ENCODE data around the gene CR2.

Gene CR2

GRCh38 chr1:207462535-207462934, 8.4 kb downstream of the CR2 start:
- DNase-seq (ENCODE audit: low read depth), result no peak
- TF ChIP-seq, protein P1, sequence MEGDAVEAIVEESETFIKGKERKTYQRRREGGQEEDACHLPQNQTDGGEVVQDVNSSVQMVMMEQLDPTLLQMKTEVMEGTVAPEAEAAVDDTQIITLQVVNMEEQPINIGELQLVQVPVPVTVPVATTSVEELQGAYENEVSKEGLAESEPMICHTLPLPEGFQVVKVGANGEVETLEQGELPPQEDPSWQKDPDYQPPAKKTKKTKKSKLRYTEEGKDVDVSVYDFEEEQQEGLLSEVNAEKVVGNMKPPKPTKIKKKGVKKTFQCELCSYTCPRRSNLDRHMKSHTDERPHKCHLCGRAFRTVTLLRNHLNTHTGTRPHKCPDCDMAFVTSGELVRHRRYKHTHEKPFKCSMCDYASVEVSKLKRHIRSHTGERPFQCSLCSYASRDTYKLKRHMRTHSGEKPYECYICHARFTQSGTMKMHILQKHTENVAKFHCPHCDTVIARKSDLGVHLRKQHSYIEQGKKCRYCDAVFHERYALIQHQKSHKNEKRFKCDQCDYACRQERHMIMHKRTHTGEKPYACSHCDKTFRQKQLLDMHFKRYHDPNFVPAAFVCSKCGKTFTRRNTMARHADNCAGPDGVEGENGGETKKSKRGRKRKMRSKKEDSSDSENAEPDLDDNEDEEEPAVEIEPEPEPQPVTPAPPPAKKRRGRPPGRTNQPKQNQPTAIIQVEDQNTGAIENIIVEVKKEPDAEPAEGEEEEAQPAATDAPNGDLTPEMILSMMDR (IDR thresholded peaks at IDR 0.05; ENCODE audit: insufficient read depth, low read depth, low read length, missing control alignments), result no peak
- H3K4me3 ChIP-seq (ENCODE audit: low read depth, low read length), result no peak overlapping the region

GRCh38 chr1:207463021-207463420, 8.9 kb downstream of the CR2 start:
- no peak overlapping the region for H3K4me3 ChIP-seq (ENCODE audit: low read depth, low read length)
- TF ChIP-seq, protein P1 (IDR thresholded peaks at IDR 0.05; ENCODE audit: insufficient read depth, low read depth, low read length, missing control alignments), result no peak
- no peak for DNase-seq (ENCODE audit: low read depth)

DNA sequence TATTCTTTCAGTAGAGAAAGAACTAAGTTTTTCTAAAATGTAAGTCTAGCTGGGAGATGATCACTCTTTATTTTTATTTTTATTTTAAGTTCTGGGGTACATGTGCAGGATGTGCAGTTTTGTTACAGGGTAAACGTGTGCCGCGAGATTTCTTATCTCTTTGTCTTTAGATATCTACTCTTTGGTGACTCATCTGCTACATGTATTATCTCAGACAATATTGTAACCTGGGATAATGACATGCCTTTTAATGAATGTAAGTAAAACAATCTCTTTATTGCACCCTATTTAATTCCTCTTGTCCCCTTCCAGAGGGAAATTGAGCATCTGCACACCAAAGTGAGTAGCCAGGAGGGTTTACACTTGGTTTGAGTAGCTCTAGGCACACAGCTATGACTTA, 9.4 kb downstream of the CR2 start:
- TF ChIP-seq, protein P1 (IDR thresholded peaks at IDR 0.05; ENCODE audit: insufficient read depth, low read depth, low read length, missing control alignments), result no peak
- H3K4me3 ChIP-seq (ENCODE audit: low read depth, low read length), result no peak overlapping the region
- DNase-seq (ENCODE audit: low read depth), result no peak

DNA sequence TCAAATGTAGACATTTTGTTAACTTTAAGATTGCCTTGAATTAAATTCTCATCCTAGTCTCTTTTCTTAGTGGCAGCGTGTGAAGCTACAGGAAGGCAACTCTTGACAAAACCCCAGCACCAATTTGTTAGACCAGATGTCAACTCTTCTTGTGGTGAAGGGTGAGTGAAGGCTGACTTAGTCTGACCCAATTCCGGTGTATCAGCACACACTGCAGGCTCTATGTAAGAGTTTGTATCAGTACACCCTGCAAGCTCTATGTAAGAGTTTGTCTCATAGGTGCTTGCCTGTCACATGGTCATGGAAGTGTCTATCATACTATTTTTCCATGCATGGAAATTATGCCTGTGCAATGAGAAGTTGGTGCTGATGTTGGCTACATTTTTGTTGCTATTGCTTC, 16.8 kb downstream of the CR2 start:
- DNase-seq (ENCODE audit: low read depth), result no peak

DNA sequence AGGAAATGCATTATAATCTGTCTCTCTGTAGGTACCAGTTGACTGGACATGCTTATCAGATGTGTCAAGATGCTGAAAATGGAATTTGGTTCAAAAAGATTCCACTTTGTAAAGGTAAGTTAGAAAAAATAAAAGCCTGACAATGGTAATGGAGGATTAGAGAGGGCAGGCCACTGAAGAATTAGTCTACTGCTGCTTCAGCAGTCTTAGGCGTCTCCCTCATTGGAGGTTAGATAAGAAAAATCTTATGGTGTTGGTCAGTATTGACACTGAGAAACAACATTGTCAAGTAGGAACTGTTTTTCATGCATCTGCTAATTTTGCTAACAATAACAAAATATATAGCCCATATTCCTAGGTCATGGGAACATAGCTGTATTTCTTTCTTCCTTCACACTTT, 20.1 kb downstream of the CR2 start:
- TF ChIP-seq, protein P1 (IDR thresholded peaks at IDR 0.05; ENCODE audit: insufficient read depth, low read depth, low read length, missing control alignments), result no peak
- no peak for DNase-seq (ENCODE audit: low read depth)
- H3K4me3 ChIP-seq (ENCODE audit: low read depth, low read length), result no peak overlapping the region

More for the DNA sequence above, 16.8 kb downstream of the CR2 start:
- TF ChIP-seq, protein P1 (IDR thresholded peaks at IDR 0.05; ENCODE audit: insufficient read depth, low read depth, low read length, missing control alignments), result no peak
- H3K4me3 ChIP-seq (ENCODE audit: low read depth, low read length), result no peak overlapping the region

GRCh38 chr1:207486198-207486597, 32.1 kb downstream of the CR2 start:
- no peak overlapping the region for H3K4me3 ChIP-seq (ENCODE audit: low read depth, low read length)
- DNase-seq (ENCODE audit: low read depth), result no peak
- TF ChIP-seq, protein P1 (IDR thresholded peaks at IDR 0.05; ENCODE audit: insufficient read depth, low read depth, low read length, missing control alignments), result no peak

- no peak overlapping the region for H3K4me3 ChIP-seq (ENCODE audit: low read depth, low read length)
- TF ChIP-seq, protein P1 (IDR thresholded peaks at IDR 0.05; ENCODE audit: insufficient read depth, low read depth, low read length, missing control alignments), result no peak
- no peak for DNase-seq (ENCODE audit: low read depth)
Measured at GRCh38 chr1:207487636-207488035, 33.5 kb downstream of the CR2 start.

Measured in GM12865 (cell line).